HUES6 (cell line): ENCODE results near the gene PRKG2.
A peak's percentile ranks its signal among the peaks of the same experiment; 100 is the strongest.

Source experiments
- H3K27ac ChIP-seq: 2 replicates; pipeline ENCODE4 v1.7.0; 2013; ENCODE audit warnings: low read depth, mild to moderate bottlenecking, low read length, inconsistent platforms
- H3K27me3 ChIP-seq: 2 replicates; pipeline ENCODE4 v1.6.1; 2013; ENCODE audit warnings: low read length; ENCODE audit not compliant: control insufficient read depth, insufficient read depth
- H3K36me3 ChIP-seq: 2 replicates; pipeline ENCODE4 v1.6.1; 2013; ENCODE audit warnings: low read length; ENCODE audit not compliant: control insufficient read depth, insufficient read depth
- H3K4me1 ChIP-seq: 2 replicates; pipeline ENCODE4 v1.6.1; 2013; ENCODE audit warnings: low read length; ENCODE audit not compliant: control insufficient read depth, insufficient read depth
- H3K4me3 ChIP-seq: 2 replicates; pipeline ENCODE4 v1.5.1; 2013; ENCODE audit warnings: low read depth, low read length
- H3K9ac ChIP-seq: one replicate; pipeline ENCODE4 v1.6.1; 2013; ENCODE audit warnings: mild to moderate bottlenecking, low read length
- H3K9me3 ChIP-seq: 2 replicates; pipeline ENCODE4 v1.6.1; 2013; ENCODE audit warnings: low read depth, low read length; ENCODE audit not compliant: control insufficient read depth, insufficient read depth

PRKG2 gene

DNA sequence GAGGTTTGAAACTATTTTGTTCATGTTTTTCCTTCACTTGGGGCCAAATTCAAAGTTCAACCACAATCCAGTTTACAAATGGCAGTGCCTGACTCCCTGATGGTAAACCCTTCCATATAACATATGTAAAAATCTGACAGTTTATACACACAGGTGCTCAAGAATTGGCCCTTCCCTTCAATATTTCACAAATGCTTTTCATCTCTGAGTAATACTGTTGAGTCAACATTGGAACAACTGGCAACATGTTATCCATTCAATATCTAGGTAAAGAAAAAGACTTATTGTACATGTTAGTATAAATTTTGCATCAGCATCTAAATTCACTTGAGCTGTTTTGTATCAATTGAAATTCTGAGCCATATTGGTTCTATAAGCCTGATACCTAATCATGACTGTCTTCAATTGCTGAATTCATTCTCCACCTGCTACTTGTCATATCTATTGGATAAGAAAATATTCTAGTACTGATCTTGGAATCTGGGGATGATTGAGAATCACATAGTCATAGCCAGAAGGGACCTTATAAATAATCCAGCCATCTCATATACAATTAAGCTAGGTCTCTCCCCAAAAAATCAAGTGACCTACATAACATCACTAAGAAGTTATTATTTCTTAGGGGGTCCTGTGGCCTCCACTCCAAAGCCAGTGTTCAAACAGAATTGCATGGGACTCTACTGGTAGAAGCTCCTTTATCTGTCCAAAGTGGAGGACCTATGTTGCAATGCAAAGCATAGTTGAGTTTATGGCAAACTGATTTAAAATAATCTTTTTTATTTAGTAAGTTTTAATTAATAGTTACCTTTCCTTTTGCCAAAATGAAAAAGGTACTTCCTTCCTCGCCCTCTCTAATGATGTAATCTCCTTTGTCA, 61.9 kb downstream of the PRKG2 start:
- Histone ChIP-seq H3K27ac (no peak overlapping the region), H3K9me3 (no peaks in the 10 kb centered on the region), H3K27me3 (no peaks in the 10 kb centered on the region), H3K4me3 (peak overlapping the region; percentile 85), H3K4me1 (no peaks in the 10 kb centered on the region), H3K9ac (peak overlapping the region; percentile 89), H3K36me3 (no peaks in the 10 kb centered on the region)

GRCh38 chr4:81149976-81150375, 65.0 kb downstream of the PRKG2 start:
- Histone ChIP-seq H3K4me1 (no peaks in the 10 kb centered on the region), H3K9ac (no peak overlapping the region), H3K36me3 (no peaks in the 10 kb centered on the region), H3K4me3 (no peak overlapping the region), H3K27me3 (no peaks in the 10 kb centered on the region), H3K9me3 (no peaks in the 10 kb centered on the region), H3K27ac (no peak overlapping the region)

- H3K4me3 ChIP-seq = no peak overlapping the region
- no peak overlapping the region for H3K9ac ChIP-seq
- no peaks in the 10 kb centered on the region for H3K27me3 ChIP-seq
- H3K36me3 ChIP-seq = no peaks in the 10 kb centered on the region
- H3K9me3 ChIP-seq = no peaks in the 10 kb centered on the region
- H3K27ac ChIP-seq = no peak overlapping the region
- no peaks in the 10 kb centered on the region for H3K4me1 ChIP-seq
Measured at GRCh38 chr4:81148576-81148975, 66.4 kb downstream of the PRKG2 start.

GRCh38 chr4:81146466-81146865, 68.6 kb downstream of the PRKG2 start:
- Histone ChIP-seq H3K27me3 (no peaks in the 10 kb centered on the region), H3K27ac (no peak overlapping the region), H3K9ac (no peak overlapping the region), H3K9me3 (no peaks in the 10 kb centered on the region), H3K4me3 (no peak overlapping the region), H3K4me1 (no peaks in the 10 kb centered on the region), H3K36me3 (no peaks in the 10 kb centered on the region)

GRCh38 chr4:81143183-81143582, 71.8 kb downstream of the PRKG2 start:
- Histone ChIP-seq H3K4me1 (0 out of 2 replicates have a peak, but pooled peaks cover under 1% of the 10 kb centered on the region), H3K9me3 (no peaks in the 10 kb centered on the region), H3K4me3 (no peak overlapping the region), H3K27ac (no peak overlapping the region), H3K36me3 (no peaks in the 10 kb centered on the region), H3K27me3 (no peaks in the 10 kb centered on the region), H3K9ac (no peak overlapping the region)

GRCh38 chr4:81142744-81143143, 72.3 kb downstream of the PRKG2 start:
- peaks cover 5% of the 10 kb centered on the region for H3K4me1 ChIP-seq
- no peak overlapping the region for H3K9ac ChIP-seq
- H3K27ac ChIP-seq = no peak overlapping the region
- no peaks in the 10 kb centered on the region for H3K27me3 ChIP-seq
- no peaks in the 10 kb centered on the region for H3K9me3 ChIP-seq
- no peaks in the 10 kb centered on the region for H3K36me3 ChIP-seq
- H3K4me3 ChIP-seq = no peak overlapping the region

DNA sequence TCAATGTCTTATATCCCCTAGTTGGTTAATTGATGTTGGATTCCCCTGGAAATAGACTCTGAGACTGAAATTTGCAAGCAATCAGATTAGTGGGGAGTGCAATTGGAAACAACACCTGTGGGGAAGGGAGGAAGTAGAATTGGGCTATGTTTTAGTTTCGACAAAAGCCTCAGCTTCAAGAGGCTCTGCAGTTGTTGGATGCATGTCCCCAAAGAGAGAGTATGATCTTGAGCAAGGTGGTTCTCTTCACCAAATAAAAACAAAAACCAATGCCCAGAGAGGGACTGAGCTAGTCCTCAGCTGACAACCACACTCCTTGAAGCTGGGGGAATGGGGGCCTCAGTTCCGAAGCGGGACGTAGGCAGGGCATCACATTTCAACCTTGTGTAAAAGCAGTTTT, 77.1 kb downstream of the PRKG2 start:
- no peak overlapping the region for H3K9ac ChIP-seq
- no peaks in the 10 kb centered on the region for H3K27me3 ChIP-seq
- H3K4me1 ChIP-seq = peaks cover 8% of the 10 kb centered on the region
- no peak overlapping the region for H3K27ac ChIP-seq
- no peaks in the 10 kb centered on the region for H3K36me3 ChIP-seq
- H3K4me3 ChIP-seq = no peak overlapping the region
- H3K9me3 ChIP-seq = no peaks in the 10 kb centered on the region

DNA sequence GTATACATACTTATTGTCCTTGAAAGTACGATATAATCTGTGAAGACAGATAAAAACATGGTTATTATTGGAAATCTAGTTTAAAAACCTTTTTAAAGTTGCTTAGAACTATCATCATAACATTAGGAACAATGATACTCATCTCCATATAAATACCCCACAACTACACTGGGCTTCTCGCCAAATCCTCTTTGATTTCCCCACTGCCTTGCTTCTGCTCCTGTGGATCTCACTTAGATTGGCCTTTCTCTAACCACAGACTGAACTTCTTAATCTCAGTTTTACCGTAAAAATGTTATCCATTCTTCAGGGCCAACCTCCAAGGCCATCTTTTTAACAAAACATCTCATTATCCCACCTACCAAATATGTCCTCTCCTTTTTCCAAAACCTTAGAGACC, 77.6 kb downstream of the PRKG2 start:
- H3K4me1 ChIP-seq = peaks cover 8% of the 10 kb centered on the region
- H3K27me3 ChIP-seq = no peaks in the 10 kb centered on the region
- no peaks in the 10 kb centered on the region for H3K36me3 ChIP-seq
- H3K27ac ChIP-seq = no peak overlapping the region
- H3K9me3 ChIP-seq = no peaks in the 10 kb centered on the region
- H3K9ac ChIP-seq = no peak overlapping the region
- H3K4me3 ChIP-seq = no peak overlapping the region

GRCh38 chr4:81136161-81136905, 78.7 kb downstream of the PRKG2 start:
- Histone ChIP-seq H3K9me3 (no peaks in the 10 kb centered on the region), H3K36me3 (no peaks in the 10 kb centered on the region), H3K27ac (no peak overlapping the region), H3K9ac (no peak overlapping the region), H3K4me1 (peaks cover 8% of the 10 kb centered on the region), H3K4me3 (no peak overlapping the region), H3K27me3 (no peaks in the 10 kb centered on the region)

DNA sequence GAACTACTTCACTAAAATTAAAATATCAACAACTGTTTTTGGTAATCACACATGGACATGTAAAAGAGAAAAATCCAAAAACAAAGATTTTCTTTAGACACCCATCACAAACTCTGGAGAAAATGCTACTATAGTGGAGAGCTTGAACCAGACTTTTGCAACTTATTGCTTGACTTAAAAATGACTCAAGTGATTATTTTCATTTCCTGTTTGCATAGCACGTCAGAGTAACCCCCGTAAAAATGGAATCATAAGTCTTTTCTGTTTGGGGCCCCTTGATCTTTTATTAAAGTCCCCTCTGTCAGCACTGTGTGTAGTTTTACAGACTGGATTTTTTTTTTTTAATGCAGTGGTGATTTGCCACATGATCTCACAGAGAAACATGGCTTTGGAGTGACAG, 79.5 kb downstream of the PRKG2 start:
- no peak overlapping the region for H3K27ac ChIP-seq
- H3K4me3 ChIP-seq = no peak overlapping the region
- H3K4me1 ChIP-seq = peaks cover 13% of the 10 kb centered on the region
- H3K9me3 ChIP-seq = no peaks in the 10 kb centered on the region
- H3K27me3 ChIP-seq = no peaks in the 10 kb centered on the region
- no peak overlapping the region for H3K9ac ChIP-seq
- H3K36me3 ChIP-seq = no peaks in the 10 kb centered on the region

- H3K36me3 ChIP-seq = no peaks in the 10 kb centered on the region
- no peak overlapping the region for H3K27ac ChIP-seq
- no peak overlapping the region for H3K9ac ChIP-seq
- H3K27me3 ChIP-seq = no peaks in the 10 kb centered on the region
- peaks cover 10% of the 10 kb centered on the region for H3K4me1 ChIP-seq
- H3K4me3 ChIP-seq = no peak overlapping the region
- no peaks in the 10 kb centered on the region for H3K9me3 ChIP-seq
Measured at GRCh38 chr4:81131563-81131962, 83.5 kb downstream of the PRKG2 start.
